ENCODE results near the gene ETV3. TPM values are rescaled to one million over a fixed set of nuclear protein-coding genes. Genes with fewer than 3 reads are reported as not detected.

ETV3 gene
- total RNA-seq, 1 experiment from 2014 or later = 26.2 TPM

GRCh38 chr1:157177733-157178394 lies 39.7 kb upstream of the ETV3 start:
- Histone ChIP-seq H3F3A (ENCODE audit: insufficient read depth, low read depth) (no peaks in the 10 kb centered on the region), H3K4me2 (no peak overlapping the region), H3K27me3 (ENCODE audit: insufficient read depth, low read depth) (peaks cover 69% of the 10 kb centered on the region; the same call in 1 of the 2 replicates), H3K36me3 (ENCODE audit: low read depth) (no peaks in the 10 kb centered on the region), H4K20me1 (ENCODE audit: insufficient read depth) (no peaks in the 10 kb centered on the region), H3K4me3 (no peak overlapping the region), H3K27ac (no peak overlapping the region), H3K79me2 (ENCODE audit: low read depth) (no peaks in the 10 kb centered on the region), H3K9me3 (ENCODE audit: insufficient read depth, low read depth) (no peaks in the 10 kb centered on the region), H2AFZ (no peak overlapping the region), H3K9me2 (ENCODE audit: insufficient read depth) (no peaks in the 10 kb centered on the region), H3K4me1 (replicated peaks; ENCODE audit: insufficient read depth) (no peaks in the 10 kb centered on the region)
- no TSS peak for BruUV-seq (replicated peaks)
- POLR2A ChIA-PET (ENCODE audit: unreplicated experiment) = no interaction called here
- intact Hi-C loops (cut with micrococcal nuclease; ENCODE audit: unreplicated experiment) = no loop called here
- CTCF ChIA-PET = interaction anchor here (0.7 kb wide), 1 partner anchor 245 kb away, joined by 5 read pairs; no protein-coding TSS in a partner anchor
- DNase-seq = no peak
- TF ChIP-seq CTCF (conservative IDR thresholded peaks at IDR 0.05) (no peak), EZH2 (IDR thresholded peaks at IDR 0.05; ENCODE audit: low read depth) (no peak)

- Histone ChIP-seq H3K27ac (no peak overlapping the region), H3K4me3 (no peak overlapping the region), H3K4me1 (replicated peaks; ENCODE audit: insufficient read depth) (no peaks in the 10 kb centered on the region), H3K9me2 (ENCODE audit: insufficient read depth) (no peaks in the 10 kb centered on the region), H3K27me3 (ENCODE audit: insufficient read depth, low read depth) (peaks cover 69% of the 10 kb centered on the region; the same call in 1 of the 2 replicates), H3K79me2 (ENCODE audit: low read depth) (no peaks in the 10 kb centered on the region), H3F3A (ENCODE audit: insufficient read depth, low read depth) (no peaks in the 10 kb centered on the region), H2AFZ (no peak overlapping the region), H3K4me2 (no peak overlapping the region), H4K20me1 (ENCODE audit: insufficient read depth) (no peaks in the 10 kb centered on the region), H3K9me3 (ENCODE audit: insufficient read depth, low read depth) (no peaks in the 10 kb centered on the region), H3K36me3 (ENCODE audit: low read depth) (no peaks in the 10 kb centered on the region)
- BruUV-seq (replicated peaks) = no TSS peak
- no peak for TF ChIP-seq CTCF (conservative IDR thresholded peaks at IDR 0.05)
- TF ChIP-seq EZH2 (IDR thresholded peaks at IDR 0.05; ENCODE audit: low read depth) = no peak
- ChIA-PET POLR2A (ENCODE audit: unreplicated experiment) (no interaction called here), CTCF (no interaction called here)
- intact Hi-C loops (cut with micrococcal nuclease; ENCODE audit: unreplicated experiment) = no loop called here
- DNase-seq = no peak
These were observed 38.5 kb upstream of the ETV3 start for GRCh38 chr1:157176591-157177121.

- H3K36me3 ChIP-seq (ENCODE audit: low read depth) = no peaks in the 10 kb centered on the region
- BruUV-seq (replicated peaks) = no TSS peak
- peaks cover 62% of the 10 kb centered on the region; the same call in 1 of the 2 replicates for H3K27me3 ChIP-seq (ENCODE audit: insufficient read depth, low read depth)
- H3F3A ChIP-seq (ENCODE audit: insufficient read depth, low read depth) = no peaks in the 10 kb centered on the region
- TF ChIP-seq CTCF (conservative IDR thresholded peaks at IDR 0.05) (no peak), EZH2 (IDR thresholded peaks at IDR 0.05; ENCODE audit: low read depth) (no peak)
- no peaks in the 10 kb centered on the region for H3K9me2 ChIP-seq (ENCODE audit: insufficient read depth)
- H2AFZ ChIP-seq = no peak overlapping the region
- H3K9me3 ChIP-seq (ENCODE audit: insufficient read depth, low read depth) = no peaks in the 10 kb centered on the region
- no peak overlapping the region for H3K4me3 ChIP-seq
- ChIA-PET CTCF (no interaction called here), POLR2A (ENCODE audit: unreplicated experiment) (no interaction called here)
- H3K79me2 ChIP-seq (ENCODE audit: low read depth) = no peaks in the 10 kb centered on the region
- H4K20me1 ChIP-seq (ENCODE audit: insufficient read depth) = no peaks in the 10 kb centered on the region
- no peak for DNase-seq
- no peak overlapping the region for H3K27ac ChIP-seq
- H3K4me1 ChIP-seq (replicated peaks; ENCODE audit: insufficient read depth) = no peaks in the 10 kb centered on the region
- intact Hi-C loops (cut with micrococcal nuclease; ENCODE audit: unreplicated experiment) = no loop called here
- no peak overlapping the region for H3K4me2 ChIP-seq
These were observed 37.8 kb upstream of the ETV3 start for GRCh38 chr1:157176016-157176415.
